GM18517 (cell line): ENCODE data around the gene FAM168A.

Experiments used
- ATAC-seq: cut with Tn5 transposase; IDR thresholded peaks from one replicate; pipeline ENCODE4 v1.9.1; 2021; ENCODE audit warnings: mild to moderate bottlenecking, moderate library complexity; ENCODE audit not compliant: unreplicated experiment

The FAM168A gene

GRCh38 chr11:73563539-73564200, 34.2 kb downstream of the FAM168A start:
- ATAC-seq = no peak

DNA sequence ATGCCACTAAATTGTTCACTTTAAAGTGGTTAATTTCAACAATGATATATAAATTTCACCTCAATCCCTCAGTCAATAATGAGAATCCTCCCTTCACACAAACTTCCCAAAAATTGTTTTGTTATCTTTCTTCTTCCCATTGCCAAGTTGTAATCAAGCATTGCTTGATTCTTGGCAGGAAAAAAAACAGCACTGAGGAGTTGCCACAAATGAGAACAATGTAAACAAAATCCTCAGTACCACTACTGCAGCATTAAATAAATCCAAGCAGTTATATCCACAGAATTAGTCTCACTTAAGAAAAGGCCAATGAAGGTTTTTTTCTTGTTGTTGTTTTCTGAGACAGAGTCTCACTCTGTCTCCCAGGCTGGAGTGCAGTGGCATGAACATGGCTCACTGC, 38.2 kb downstream of the FAM168A start:
- ATAC-seq = no peak

- no peak for ATAC-seq
These were observed 40.9 kb downstream of the FAM168A start for GRCh38 chr11:73556966-73557365.

DNA sequence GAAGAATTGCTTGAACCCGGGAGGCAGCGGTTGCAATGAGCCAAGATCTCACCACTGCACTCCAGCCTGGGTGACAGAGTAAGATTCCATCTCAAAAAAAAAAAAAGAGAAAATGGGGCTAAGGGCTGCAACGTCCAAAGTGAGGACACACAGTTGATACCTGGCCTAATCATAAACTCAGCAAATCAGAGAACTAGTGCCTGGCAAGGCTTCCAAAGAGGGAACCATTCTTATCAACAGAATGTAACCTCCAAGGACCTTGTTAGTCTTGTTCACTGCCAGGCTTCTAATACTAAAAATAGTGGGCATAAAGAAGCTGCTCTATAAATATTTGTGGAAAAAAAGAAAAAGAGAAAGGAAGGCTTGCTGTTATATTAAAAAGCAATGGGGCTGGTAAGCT, 42.3 kb downstream of the FAM168A start:
- ATAC-seq = no peak

- no peak for ATAC-seq
These were observed 43.1 kb downstream of the FAM168A start for GRCh38 chr11:73554671-73555320.

DNA sequence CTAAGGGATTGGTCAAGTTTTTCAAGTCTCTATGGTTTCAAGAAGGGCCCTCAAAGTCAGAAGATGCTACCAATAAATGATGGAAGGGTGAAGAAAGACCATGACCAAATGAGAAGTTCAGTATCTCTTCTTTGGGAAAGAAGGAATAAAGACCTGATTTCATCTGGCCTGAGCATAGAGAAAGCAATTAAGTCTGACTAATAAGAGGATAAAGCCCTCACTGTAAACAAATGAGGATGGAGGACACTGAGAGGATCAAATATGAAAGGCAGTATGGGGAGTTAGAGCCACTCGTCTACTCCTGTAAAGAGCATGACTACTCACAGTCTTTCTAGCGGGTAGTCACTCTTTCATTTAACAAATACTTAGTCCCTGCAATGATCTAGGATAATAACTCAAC, 44.6 kb downstream of the FAM168A start:
- no peak for ATAC-seq

- no peak for ATAC-seq
These were observed 46.2 kb downstream of the FAM168A start for GRCh38 chr11:73551677-73552076.

- ATAC-seq = no peak
These were observed 48.5 kb downstream of the FAM168A start for GRCh38 chr11:73549376-73549775.

- ATAC-seq = no peak
These were observed 50.0 kb downstream of the FAM168A start for GRCh38 chr11:73547706-73548595.

GRCh38 chr11:73542175-73542574, 55.7 kb downstream of the FAM168A start:
- no peak for ATAC-seq

DNA sequence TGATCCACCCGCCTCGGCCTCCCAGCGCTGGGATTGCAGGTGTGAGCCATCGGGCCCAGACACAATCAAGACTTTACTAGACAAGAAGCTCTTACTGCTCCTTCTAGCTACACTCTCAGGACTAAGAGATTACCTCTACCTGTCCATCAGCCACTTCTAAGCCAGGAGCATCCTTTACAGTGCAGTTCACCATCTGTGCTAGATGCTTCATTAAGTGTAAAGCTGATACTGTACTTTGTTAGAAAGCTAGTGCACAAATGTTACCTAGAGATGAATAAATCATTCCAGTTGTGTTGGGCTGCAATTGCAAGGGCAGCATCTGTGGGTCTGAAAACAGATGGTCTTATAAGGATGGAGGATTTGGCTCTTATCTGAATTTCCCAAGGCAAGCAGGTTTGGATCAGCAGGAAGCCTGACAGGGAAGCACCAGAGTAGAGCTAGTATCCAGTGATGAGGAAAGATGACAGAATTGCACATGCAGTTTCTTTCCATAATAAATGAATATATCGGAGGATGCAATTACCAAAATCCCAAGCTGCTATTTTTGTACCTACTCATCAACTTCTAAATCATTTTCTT, 58.3 kb downstream of the FAM168A start:
- ATAC-seq = no peak

DNA sequence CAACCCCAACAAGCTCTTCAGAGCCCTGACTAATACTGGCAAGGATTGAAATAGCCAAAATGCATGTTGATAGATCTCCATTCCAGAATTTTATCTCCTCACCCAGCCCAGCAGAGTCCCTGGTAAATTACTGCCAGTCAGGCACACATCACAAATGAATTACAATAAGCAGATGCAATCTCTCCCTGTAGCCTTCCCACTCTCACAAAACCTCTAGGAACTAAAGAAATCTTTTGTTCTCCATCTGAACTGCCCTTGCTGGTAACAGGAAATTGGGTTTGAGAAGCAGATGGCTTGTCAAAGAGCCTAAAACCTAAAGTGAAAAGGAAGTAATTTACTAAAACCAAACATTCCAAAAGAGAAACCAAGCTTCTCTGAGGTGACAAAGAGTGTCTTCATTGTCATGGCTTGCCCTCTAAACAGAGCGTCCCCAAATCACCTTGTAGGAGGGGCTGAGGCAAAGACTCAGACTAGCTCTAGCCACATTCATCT, 59.5 kb downstream of the FAM168A start:
- ATAC-seq = peak; percentile 67

DNA sequence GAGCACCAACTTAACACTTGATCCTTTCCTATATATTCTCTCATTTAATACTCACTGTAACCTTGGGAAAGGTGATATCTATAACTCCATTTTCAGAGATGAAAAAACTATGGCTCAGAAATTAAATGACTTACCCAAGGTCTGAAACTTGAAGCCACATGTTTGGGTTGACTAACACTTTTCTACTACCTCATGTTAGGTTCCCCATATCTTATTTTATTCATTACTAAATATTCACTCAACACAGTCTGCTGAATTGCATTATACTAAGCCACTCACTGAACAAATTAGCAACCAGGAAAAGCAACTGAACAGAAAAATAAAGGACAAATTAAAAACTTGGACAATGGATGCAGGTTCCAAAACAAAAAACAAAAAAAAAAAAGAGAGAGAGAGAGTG, 59.9 kb downstream of the FAM168A start:
- no peak for ATAC-seq

DNA sequence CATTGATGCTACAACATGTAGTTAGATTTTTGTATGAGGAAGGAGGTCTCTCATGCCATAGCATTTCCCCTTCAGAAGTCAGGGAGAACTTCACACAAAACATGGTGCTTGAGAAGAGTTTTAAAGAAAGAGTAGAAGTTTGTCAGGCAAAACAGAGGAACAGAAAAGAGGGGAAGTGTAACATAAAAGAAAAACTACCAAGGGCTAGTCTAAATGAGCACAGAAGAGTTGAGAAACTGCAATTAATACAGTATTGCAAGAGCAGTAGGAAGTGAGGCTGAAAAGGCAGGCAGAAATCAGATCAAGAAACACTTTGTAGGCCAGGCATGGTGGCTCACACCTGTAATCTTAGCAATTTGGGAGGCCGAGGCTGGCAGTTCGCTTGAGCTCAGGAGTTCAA, 61.0 kb downstream of the FAM168A start:
- no peak for ATAC-seq

DNA sequence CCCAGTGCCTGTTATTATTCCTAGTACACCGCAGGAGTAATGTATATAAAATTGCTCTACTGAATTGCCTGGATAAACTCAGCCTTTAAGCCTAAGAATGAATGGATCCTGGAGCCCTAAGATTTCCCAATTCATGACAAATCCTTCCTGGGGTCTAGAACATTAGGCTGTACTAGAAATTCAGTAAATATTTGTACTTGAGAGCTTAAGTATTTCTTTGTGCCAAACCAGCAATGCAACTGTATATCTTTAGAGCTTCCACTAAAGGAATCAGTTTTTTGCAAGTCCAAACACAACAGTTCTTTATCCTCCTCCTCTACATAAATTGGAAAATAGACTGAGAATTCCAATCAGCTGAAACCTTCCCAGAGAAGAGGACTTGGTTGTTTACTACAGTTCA, 65.6 kb downstream of the FAM168A start:
- ATAC-seq = no peak

DNA sequence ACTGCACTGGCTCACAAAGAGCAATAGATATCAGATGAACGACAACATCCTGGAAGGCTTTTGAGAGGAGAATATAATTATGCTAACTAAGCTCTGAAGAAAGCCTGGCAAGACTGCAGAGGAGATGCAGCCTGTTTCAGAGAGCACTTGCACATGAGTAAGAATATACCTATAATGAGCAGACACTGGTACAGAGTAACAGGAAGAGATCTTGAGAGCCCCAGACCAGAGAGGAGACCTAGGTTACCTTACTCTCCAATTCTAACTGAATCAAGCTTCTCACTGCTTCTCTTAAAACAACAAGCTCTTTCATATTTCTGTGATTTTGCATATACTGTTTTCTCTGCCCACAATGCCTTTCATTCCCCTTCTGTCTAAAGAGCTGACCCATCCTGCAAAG, 66.5 kb downstream of the FAM168A start:
- no peak for ATAC-seq

DNA sequence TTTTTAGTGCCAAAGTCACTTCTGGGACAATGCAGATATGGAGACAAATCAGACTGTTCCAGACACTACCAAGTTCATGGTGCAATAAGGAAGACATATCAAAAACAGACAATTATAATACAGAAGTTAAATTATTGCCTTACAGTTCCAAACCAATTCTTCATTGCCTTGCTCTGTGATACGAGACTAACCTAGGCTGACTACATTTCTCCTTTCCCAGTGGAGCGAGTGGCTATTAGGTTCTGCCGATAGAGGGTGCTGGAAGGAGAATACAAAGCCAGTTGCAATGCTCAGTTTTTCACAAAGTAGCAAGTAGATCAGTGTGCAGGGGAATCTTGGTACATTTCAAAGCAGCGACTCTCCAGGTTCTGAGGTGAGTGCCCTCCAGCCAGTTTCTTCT, 67.8 kb downstream of the FAM168A start:
- ATAC-seq = no peak

GRCh38 chr11:73529204-73529530, 68.7 kb downstream of the FAM168A start:
- no peak for ATAC-seq

DNA sequence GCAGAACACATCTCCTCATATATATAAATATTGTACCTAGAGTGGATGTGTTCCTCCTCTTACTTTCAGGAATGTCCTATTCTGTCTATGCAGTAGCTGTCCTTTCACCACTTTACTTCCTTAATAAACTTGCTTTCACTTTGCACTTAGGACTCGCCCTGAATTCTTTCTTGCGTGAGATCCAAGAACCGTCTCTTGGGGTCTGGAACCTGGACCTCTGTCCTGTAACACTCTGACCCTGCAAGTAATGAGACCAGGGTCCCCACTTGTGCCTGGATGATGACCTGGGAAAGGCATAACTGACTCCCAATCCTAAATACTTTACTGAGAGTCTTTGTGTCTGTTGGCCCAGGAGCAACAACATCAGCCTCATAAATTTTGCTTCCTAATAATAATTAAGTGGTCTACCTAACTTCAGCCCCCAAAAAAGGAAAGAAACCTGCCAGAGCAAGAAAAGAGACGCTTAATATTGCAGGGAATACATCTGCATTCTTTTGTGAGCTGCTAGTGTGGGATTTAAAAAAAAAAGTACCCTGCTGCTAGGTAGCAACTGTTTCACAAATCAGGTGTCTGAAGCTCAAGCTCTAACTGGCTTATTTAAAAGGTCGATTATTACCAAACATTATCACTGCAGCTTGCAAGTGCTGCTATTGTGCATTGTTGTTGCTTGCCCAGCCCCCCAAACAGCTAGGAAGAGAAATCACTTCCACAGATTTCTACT, 69.3 kb downstream of the FAM168A start:
- no peak for ATAC-seq

- ATAC-seq = no peak
These were observed 69.9 kb downstream of the FAM168A start for GRCh38 chr11:73528013-73528412.

- ATAC-seq = no peak
These were observed 72.3 kb downstream of the FAM168A start for GRCh38 chr11:73525611-73526010.
